Coronary artery (tissue), 2 donors: ENCODE data around the gene SLC40A1.

ENCODE experiments used
- DNase-seq: peaks from one replicate; pipeline ENCODE4 v3.0.0-alpha.2; 2017; ENCODE audit warnings: low spot score
- H3K27ac ChIP-seq, 2 donors: fragments of 200-600 bp; sonication (generic); one replicate each; pipeline ENCODE4 v1.5.1; 2016 to 2019
- H3K4me3 ChIP-seq: fragments of 200-600 bp; sonication (generic); 2 replicates; pipeline ENCODE4 v1.5.1; 2016; ENCODE audit warnings: mild to moderate bottlenecking, moderate library complexity
- TF ChIP-seq, protein P1 (sequence below): fragments of 200-600 bp; sonication (generic); IDR thresholded peaks from one replicate; pipeline ENCODE4 v1.5.1; 2019; ENCODE audit warnings: antibody characterized with exemption

SLC40A1 gene

DNA sequence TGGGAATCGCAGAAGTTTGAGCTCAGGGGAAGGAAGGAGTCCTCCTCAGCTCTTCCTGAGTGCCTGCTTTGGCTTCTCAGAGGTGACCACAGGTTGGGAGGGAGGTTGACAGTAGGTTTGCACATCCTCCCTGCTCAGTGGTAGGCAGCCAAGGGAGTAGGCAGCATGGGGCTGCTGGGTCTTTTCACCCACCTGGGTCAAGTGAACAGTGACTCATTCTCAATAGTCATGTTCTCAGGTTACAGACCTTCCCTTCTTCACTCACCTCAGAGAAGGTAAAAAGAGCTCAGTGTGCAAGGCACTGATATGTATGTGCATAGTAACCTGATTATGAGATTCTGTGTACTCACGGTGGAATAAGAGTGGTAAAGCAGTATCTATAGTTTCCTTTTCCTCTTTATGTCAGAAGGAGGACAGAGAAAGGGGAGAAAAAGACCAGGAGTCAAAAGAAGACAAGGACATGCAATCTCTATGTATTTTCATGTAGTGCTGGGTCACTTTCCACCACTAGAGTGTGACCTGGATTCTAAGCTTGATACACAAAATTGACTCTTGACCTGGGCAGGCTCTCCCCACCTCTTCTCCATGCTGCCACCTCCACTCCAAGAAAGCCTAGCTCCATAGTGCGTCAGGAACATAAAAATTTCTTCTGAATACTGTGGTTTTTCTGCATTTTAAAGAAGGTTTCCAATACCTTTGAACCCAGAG lies 44.2 kb upstream of the SLC40A1 start:
- TF ChIP-seq, protein P1, sequence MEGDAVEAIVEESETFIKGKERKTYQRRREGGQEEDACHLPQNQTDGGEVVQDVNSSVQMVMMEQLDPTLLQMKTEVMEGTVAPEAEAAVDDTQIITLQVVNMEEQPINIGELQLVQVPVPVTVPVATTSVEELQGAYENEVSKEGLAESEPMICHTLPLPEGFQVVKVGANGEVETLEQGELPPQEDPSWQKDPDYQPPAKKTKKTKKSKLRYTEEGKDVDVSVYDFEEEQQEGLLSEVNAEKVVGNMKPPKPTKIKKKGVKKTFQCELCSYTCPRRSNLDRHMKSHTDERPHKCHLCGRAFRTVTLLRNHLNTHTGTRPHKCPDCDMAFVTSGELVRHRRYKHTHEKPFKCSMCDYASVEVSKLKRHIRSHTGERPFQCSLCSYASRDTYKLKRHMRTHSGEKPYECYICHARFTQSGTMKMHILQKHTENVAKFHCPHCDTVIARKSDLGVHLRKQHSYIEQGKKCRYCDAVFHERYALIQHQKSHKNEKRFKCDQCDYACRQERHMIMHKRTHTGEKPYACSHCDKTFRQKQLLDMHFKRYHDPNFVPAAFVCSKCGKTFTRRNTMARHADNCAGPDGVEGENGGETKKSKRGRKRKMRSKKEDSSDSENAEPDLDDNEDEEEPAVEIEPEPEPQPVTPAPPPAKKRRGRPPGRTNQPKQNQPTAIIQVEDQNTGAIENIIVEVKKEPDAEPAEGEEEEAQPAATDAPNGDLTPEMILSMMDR: no peak
- no peak for DNase-seq
- H3K4me3 ChIP-seq: no peak overlapping the region
- H3K27ac ChIP-seq: no peak overlapping the region

DNA sequence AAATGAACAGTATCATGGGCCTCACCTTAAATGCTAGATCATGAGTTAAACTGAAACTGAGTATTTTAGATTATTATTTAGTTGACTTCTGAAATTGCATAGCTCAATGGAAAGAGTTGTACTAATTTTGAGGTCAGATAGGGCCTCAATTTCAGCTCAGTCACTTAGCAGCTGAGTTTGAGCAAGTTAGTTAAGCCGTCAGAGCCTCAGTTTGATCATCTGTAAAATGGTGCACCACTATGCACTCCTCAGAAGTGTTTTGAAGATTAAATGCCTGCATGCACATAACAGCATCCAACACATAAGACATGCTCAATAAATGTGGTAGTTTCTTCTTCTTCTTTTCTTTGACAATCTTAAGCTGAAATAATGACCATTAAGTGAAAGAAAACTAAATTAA lies 42.5 kb upstream of the SLC40A1 start:
- no peak overlapping the region for H3K27ac ChIP-seq
- TF ChIP-seq, protein P1: no peak
- DNase-seq: no peak

DNA sequence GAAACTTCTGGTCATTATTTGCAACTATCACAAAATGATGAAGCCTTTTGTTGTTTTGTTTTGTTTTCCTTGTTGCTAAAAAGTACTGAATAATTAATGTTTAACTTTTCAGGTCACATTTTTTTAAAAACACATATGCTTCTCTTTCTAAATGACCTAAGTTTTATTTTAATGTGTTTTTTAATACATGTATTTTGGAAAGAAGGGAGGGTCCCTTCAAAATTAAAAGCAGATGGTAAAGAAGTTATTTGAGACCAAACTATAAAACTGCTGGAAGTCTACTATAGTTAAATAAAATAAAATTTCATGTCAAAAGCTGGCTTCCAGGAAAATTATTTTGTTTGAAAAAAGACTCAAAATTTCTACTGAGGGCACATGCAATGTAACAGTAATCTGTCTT lies 41.2 kb upstream of the SLC40A1 start:
- TF ChIP-seq, protein P1: no peak
- H3K27ac ChIP-seq: no peak overlapping the region
- H3K4me3 ChIP-seq: no peak overlapping the region
- no peak for DNase-seq

More for the DNA sequence above, 42.5 kb upstream of the SLC40A1 start:
- no peak overlapping the region for H3K4me3 ChIP-seq

DNA sequence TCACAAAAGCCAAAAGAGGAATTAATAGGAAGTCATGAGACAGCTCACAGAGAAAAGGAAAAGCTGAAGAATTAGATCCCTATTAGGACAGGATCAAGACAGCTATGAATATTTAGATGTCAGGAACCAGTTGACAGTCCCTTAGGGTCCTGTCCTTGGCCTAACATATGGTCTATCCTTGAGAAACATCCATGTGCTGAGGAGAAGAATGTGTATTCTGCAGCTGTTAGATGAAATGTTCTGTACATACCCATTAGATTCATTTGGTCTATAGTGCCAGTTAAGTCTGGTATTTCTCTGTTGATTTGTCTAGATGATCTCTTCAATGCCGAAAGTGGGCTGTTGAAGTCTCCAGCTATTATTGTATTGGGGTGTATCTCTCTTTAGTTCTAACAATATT lies 37.6 kb upstream of the SLC40A1 start:
- Histone ChIP-seq H3K27ac (no peak overlapping the region), H3K4me3 (no peak overlapping the region)
- no peak for DNase-seq
- TF ChIP-seq, protein P1: no peak

DNA sequence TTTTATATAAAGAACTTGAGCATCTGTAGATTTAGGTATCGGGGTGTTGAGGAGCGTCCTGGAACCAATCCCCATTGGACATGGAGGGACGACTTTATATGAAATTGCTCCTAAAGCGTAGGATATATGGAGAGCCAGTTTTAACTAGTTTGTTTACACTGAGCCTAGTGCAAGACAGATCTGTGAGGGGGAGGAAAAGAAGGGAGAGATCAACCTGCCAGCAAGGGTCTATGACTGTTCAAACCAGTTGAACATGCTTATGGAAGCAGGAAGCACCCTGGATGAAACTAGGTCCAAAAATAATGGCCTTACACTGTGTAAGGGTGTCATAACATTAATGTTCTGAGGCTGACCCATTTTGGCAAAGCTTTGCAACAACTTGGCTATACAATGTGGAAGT lies 34.0 kb upstream of the SLC40A1 start:
- DNase-seq: no peak
- TF ChIP-seq, protein P1: no peak
- peak overlapping the region in 1 of 2 donors; percentile 21 for H3K27ac ChIP-seq
- no peak overlapping the region for H3K4me3 ChIP-seq

DNA sequence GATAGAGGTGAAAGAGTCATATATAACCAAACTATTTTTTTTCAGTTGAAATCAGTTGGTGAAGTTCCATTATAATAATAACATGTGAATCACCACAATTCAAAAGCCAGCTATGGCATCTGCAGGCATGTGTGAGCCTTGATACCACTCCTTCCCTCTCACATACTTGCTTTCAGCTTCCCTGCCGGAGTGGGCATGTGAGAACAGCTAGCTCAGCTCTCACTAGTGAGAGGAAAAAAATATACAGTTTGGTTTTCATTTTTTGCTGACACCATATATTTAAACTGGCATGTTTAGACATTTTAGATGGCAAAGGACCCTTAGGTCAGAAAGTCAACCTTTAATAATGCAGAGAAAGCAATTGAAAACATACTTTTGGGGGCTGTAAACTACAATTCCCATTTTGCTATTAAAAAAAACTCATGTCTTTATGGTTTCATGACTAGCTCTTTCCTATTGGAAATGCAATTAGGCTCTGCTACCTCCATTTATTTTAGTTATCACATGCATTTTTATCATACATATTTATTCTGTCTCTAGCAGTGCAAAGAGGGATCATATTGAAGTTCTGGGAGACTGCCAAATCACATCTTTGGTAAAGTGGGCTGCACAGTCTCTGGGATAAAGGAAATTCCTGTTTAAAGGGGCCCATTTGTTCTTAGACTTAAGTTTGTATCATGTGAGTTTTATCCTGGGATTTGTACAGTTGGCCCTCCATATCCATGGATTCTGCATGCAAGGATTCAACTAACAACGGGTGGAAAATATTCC lies 33.2 kb upstream of the SLC40A1 start:
- Histone ChIP-seq H3K27ac (peak overlapping the region; percentile 49 to 76), H3K4me3 (peak overlapping the region; percentile 65)
- TF ChIP-seq, protein P1: no peak
- no peak for DNase-seq
